B cell (primary cell): ENCODE measurements around the gene PHKG2. TPM values are rescaled to one million over a fixed set of nuclear protein-coding genes. Genes with fewer than 3 reads are reported as not detected.
A peak's percentile ranks its signal among the peaks of the same experiment; 100 is the strongest.

Experiments
- ATAC-seq: fragments of 200-7000 bp; cut with Tn5 transposase; one replicate; pipeline ENCODE4 v1.10.0; 2021; ENCODE audit warnings: low read depth, mild to moderate bottlenecking, moderate number of reproducible peaks, moderate library complexity
- CTCF ChIA-PET: fragments of 350-600 bp; sonication (Branson Sonifier 250); formaldehyde crosslinking; loops from one replicate; lab custom pipeline; 2021; ENCODE audit warnings: antibody characterized with exemption, inconsistent platforms; lab: Charles Lee
- POLR2A ChIA-PET: fragments of 350-600 bp; sonication (Branson Sonifier 250); formaldehyde crosslinking; loops from one replicate; lab custom pipeline; 2021; ENCODE audit warnings: antibody characterized with exemption; lab: Charles Lee
- DNase-seq: peaks from one replicate; pipeline ENCODE4 v3.0.0; 2013
- H2AFZ ChIP-seq: 2 replicates; pipeline ENCODE4 v1.6.1; 2012; ENCODE audit warnings: mild to moderate bottlenecking, low read depth, low read length; ENCODE audit not compliant: insufficient read depth, poor library complexity, severe bottlenecking
- H3K27ac ChIP-seq, 2 donors: 1 replicate in 1 of 2; 2 replicates in 1 of 2; pipeline ENCODE4 v1.5.1; 2012 to 2013; ENCODE audit warnings: low read length in 2 of 2, mild to moderate bottlenecking in 2 of 2, moderate library complexity in 1 of 2
- H3K27me3 ChIP-seq, 4 experiments: fragments of 200-600 bp in 1 of 4; sonication (generic) in 1 of 4; replicated peaks in 1 of 4; 1 replicate in 2 of 4; 2 replicates in 2 of 4; pipeline versions ENCODE4 v1.6.1 to v1.7.0; 2013 to 2016; ENCODE audit warnings: low read length in 3 of 4, mild to moderate bottlenecking in 2 of 4, mixed read lengths in 1 of 4, moderate library complexity in 1 of 4; ENCODE audit not compliant: insufficient read depth in 4 of 4, control insufficient read depth in 3 of 4; ENCODE audit errors: control extremely low read depth in 1 of 4
- H3K36me3 ChIP-seq, 2 experiments: replicated peaks in 1 of 2; 1 replicate in 1 of 2; 2 replicates in 1 of 2; pipeline versions ENCODE4 v1.6.1 to v1.7.1; 2013; ENCODE audit warnings: low read length in 1 of 2; ENCODE audit not compliant: insufficient read depth in 2 of 2, control insufficient read depth in 1 of 2; ENCODE audit errors: control extremely low read depth in 1 of 2, extremely low read depth in 1 of 2
- H3K4me1 ChIP-seq, 2 donors: fragments of 200-600 bp in 1 of 2; sonication (generic) in 1 of 2; 1 replicate in 1 of 2; 2 replicates in 1 of 2; pipeline versions ENCODE4 v1.5.1 to v1.6.1; 2013 to 2017; ENCODE audit warnings: low read length in 2 of 2; ENCODE audit not compliant: control insufficient read depth in 2 of 2, insufficient read depth in 2 of 2
- H3K4me2 ChIP-seq: replicated peaks from 2 replicates; pipeline ENCODE3; 2012; ENCODE audit warnings: mild to moderate bottlenecking, low read depth, low read length; ENCODE audit not compliant: poor library complexity, severe bottlenecking
- H3K4me3 ChIP-seq, 5 experiments: fragments of 200-600 bp in 1 of 5; sonication (generic) in 1 of 5; 1 replicate in 3 of 5; 2 replicates in 2 of 5; pipeline versions ENCODE4 v1.5.1 to v1.7.0; 2011 to 2016; ENCODE audit warnings: low read length in 4 of 5, mild to moderate bottlenecking in 4 of 5, low read depth in 2 of 5, control low read depth in 1 of 5, moderate library complexity in 1 of 5; ENCODE audit not compliant: insufficient read depth in 1 of 5; ENCODE audit errors: control extremely low read depth in 1 of 5, extremely low read depth in 1 of 5
- H3K79me2 ChIP-seq: fragments of 200-600 bp; sonication (generic); one replicate; pipeline ENCODE4 v1.6.0; 2016; ENCODE audit warnings: low read length; ENCODE audit not compliant: control insufficient read depth, insufficient read depth
- H3K9ac ChIP-seq: fragments of 200-600 bp; sonication (generic); 2 replicates; pipeline ENCODE4 v1.6.1; 2017; ENCODE audit warnings: mild to moderate bottlenecking, low read length, moderate library complexity
- H3K9me3 ChIP-seq, 3 donors: one replicate each; pipeline versions ENCODE4 v1.6.1 to v1.7.1; 2013; ENCODE audit warnings: low read length in 2 of 3; ENCODE audit not compliant: control insufficient read depth in 2 of 3, insufficient read depth in 1 of 3; ENCODE audit errors: control extremely low read depth in 1 of 3
- H4K20me1 ChIP-seq: 2 replicates; pipeline ENCODE4 v1.6.0; 2012; ENCODE audit warnings: mild to moderate bottlenecking, low read length; ENCODE audit not compliant: insufficient read depth, control insufficient read depth, poor library complexity, severe bottlenecking
- H3K27ac Mint-ChIP-seq: one replicate; pipeline ENCODE4 v1.8.0; 2021; ENCODE audit warnings: mixed read lengths
- H3K27me3 Mint-ChIP-seq: one replicate; pipeline ENCODE4 v1.8.0; 2021; ENCODE audit warnings: mixed read lengths
- H3K4me1 Mint-ChIP-seq: one replicate; pipeline ENCODE4 v1.8.0; 2021; ENCODE audit warnings: mixed read lengths
- H3K4me3 Mint-ChIP-seq: one replicate; pipeline ENCODE4 v1.8.0; 2021; ENCODE audit warnings: mixed read lengths
- H3K9me3 Mint-ChIP-seq: one replicate; pipeline ENCODE4 v1.8.0; 2022; ENCODE audit warnings: mixed read lengths; ENCODE audit not compliant: insufficient read depth
- EZH2 ChIP-seq: IDR thresholded peaks from 2 replicates; pipeline ENCODE4 v1.6.1; 2012; ENCODE audit warnings: borderline replicate concordance, low read depth, mild to moderate bottlenecking, moderate library complexity, low read length; ENCODE audit not compliant: insufficient read depth, poor library complexity, severe bottlenecking
- WGBS: methylation state at CpG from one replicate; pipeline ENCODE4 v1.1.5; 2013; ENCODE audit warnings: missing lambda C conversion rate; ENCODE audit not compliant: insufficient coverage; 5-methylcytosine and 5-hydroxymethylcytosine counted together
- intact Hi-C: fragments of 100-400 bp; cut with micrococcal nuclease; formaldehyde crosslinking; loops from one replicate; pipeline ENCODE4 v1.10.0; 2022
- polyA plus RNA-seq: library from polyadenylated mRNA; depleted of rRNA; stranded (reverse); fragments of >200 nt; gene quantifications from 2 replicates; pipeline ENCODE4 v1.2.3, GENCODE V29; 2012
- total RNA-seq, 2 donors: library from RNA; stranded (reverse); fragments of 120-200 nt in 1 of 2; gene quantifications; 1 replicate in 1 of 2; 2 replicates in 1 of 2; pipeline versions ENCODE4 v1.2.3 to v1.2.4, GENCODE V29; 2013 to 2022
- TF ChIP-seq, protein P1 (sequence below): fragments of 200-600 bp; IDR thresholded peaks from one replicate; pipeline ENCODE4 v1.8.0; 2022; ENCODE audit warnings: antibody characterized with exemption, mild to moderate bottlenecking

The PHKG2 gene
- total and polyA plus RNA-seq, 2 donors (not counting 1 experiment from before 2014, with no cell fraction given), result 55.7 to 80.8 TPM

DNA sequence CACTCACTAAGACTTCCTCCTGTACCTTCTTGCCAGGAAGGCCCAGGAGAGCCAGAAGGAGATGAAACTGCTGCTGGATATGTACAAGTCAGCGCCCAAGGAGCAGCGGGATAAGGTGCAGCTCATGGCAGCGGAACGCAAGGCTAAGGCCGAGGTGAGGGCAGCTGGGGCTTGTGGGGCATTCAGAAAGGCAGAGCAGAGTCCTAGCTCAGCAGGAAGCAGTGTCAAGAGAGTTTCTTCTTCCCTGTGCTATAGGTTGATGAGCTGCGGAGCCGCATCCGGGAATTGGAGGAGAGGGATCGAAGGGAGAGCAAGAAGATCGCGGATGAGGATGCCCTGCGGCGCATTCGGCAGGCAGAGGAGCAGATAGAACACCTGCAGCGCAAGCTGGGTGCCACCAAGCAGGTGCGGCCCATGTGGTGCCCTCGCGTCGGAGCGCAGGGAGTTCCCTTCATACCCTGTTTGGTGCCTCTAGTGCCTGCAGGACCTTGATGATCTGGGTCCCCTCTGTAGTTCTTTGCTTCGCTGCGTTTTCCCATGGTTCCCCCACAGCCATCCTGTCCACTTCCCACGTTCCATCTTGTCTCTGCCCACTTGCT lies 20.5 kb downstream of the PHKG2 start:
- intact Hi-C loops, result no loop called here
- Mint-ChIP-seq H3K27me3 (no peaks in the 10 kb centered on the region), H3K9me3 (no peaks in the 10 kb centered on the region), H3K4me3 (no peak overlapping the region), H3K27ac (no peak overlapping the region), H3K4me1 (peaks cover 25% of the 10 kb centered on the region)
- no peak overlapping the region for H3K4me3 ChIP-seq
- DNase-seq (peak; percentile 7), ATAC-seq (no peak)
- no peak overlapping the region for H3K27ac ChIP-seq
- no peak overlapping the region for H3K9ac ChIP-seq
- peaks cover 60% of the 10 kb centered on the region for H4K20me1 ChIP-seq
- H3K79me2 ChIP-seq, result peaks cover 13% of the 10 kb centered on the region
- TF ChIP-seq, protein P1, sequence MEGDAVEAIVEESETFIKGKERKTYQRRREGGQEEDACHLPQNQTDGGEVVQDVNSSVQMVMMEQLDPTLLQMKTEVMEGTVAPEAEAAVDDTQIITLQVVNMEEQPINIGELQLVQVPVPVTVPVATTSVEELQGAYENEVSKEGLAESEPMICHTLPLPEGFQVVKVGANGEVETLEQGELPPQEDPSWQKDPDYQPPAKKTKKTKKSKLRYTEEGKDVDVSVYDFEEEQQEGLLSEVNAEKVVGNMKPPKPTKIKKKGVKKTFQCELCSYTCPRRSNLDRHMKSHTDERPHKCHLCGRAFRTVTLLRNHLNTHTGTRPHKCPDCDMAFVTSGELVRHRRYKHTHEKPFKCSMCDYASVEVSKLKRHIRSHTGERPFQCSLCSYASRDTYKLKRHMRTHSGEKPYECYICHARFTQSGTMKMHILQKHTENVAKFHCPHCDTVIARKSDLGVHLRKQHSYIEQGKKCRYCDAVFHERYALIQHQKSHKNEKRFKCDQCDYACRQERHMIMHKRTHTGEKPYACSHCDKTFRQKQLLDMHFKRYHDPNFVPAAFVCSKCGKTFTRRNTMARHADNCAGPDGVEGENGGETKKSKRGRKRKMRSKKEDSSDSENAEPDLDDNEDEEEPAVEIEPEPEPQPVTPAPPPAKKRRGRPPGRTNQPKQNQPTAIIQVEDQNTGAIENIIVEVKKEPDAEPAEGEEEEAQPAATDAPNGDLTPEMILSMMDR, result no peak
- no peak for TF ChIP-seq EZH2
- peaks cover under 1 to 21% of the 10 kb centered on the region in 2 donors for H3K4me1 ChIP-seq
- no peak overlapping the region for H3K4me2 ChIP-seq
- no peak overlapping the region for H2AFZ ChIP-seq
- H3K9me3 ChIP-seq, result no peaks in the 10 kb centered on the region
- ChIA-PET CTCF (no interaction called here), POLR2A (no interaction called here)
- H3K27me3 ChIP-seq, result no peaks in the 10 kb centered on the region
- WGBS, result 98% methylated on average over 23 of the region's 23 CpGs
- peaks cover 0 to 87% of the 10 kb centered on the region in 2 experiments for H3K36me3 ChIP-seq

DNA sequence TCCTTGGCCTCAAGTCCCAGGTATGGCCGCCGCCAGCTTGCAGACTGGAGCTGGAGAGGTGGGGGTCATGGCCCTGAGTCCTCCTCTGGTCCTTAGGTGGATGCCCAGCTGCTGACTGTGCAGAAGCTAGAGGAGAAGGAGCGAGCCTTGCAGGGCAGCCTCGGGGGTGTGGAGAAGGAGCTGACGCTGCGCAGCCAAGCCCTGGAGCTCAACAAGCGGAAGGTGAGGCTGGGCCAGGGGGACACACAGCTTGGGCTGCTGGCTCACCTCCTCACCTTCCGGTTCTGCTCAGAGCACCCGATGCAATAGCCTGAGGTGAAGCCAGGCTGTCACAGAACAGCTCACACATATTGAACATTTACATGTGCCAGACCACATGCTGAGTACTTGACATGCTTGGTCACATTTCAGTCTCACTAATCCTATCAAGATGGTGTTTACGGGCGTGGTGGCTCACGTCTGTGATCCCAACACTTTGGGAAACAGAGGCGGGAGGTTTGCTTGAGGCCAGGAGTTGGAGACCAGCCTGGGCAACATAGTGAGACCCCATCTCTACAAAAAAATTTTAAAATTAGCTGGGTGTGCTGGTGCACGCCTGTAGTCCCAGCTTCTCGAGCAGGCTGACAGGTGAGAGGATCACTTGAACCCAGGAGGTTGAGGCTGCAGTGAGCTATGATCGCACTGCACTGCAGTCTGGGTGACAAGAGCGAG lies 21.3 kb downstream of the PHKG2 start:
- Histone ChIP-seq H3K4me3 (no peak overlapping the region), H3K27ac (no peak overlapping the region), H3K36me3 (peaks cover 0 to 80% of the 10 kb centered on the region in 2 experiments), H3K27me3 (no peaks in the 10 kb centered on the region), H3K9ac (no peak overlapping the region), H3K4me2 (no peak overlapping the region), H4K20me1 (peaks cover 60% of the 10 kb centered on the region), H2AFZ (no peak overlapping the region), H3K9me3 (no peaks in the 10 kb centered on the region), H3K79me2 (peaks cover 12% of the 10 kb centered on the region), H3K4me1 (peaks cover 0 to 21% of the 10 kb centered on the region in 2 donors)
- ChIA-PET CTCF (no interaction called here), POLR2A (interaction anchor here (0.7 kb wide), 1 partner anchor 137 kb away, joined by 3 read pairs; no protein-coding TSS in a partner anchor)
- WGBS, result 90% methylated on average over 11 of the region's 17 CpGs
- DNase-seq, result peak; percentile 39
- intact Hi-C loops, result no loop called here
- ATAC-seq, result no peak
- no peaks in the 10 kb centered on the region for H3K9me3 Mint-ChIP-seq
- peaks cover 26% of the 10 kb centered on the region for H3K4me1 Mint-ChIP-seq
- H3K27ac Mint-ChIP-seq, result no peak overlapping the region
- no peak for TF ChIP-seq EZH2
- TF ChIP-seq, protein P1, result no peak
- H3K4me3 Mint-ChIP-seq, result no peak overlapping the region
- H3K27me3 Mint-ChIP-seq, result no peaks in the 10 kb centered on the region
